Mesodermal cell (in vitro differentiated cells): ENCODE measurements around the gene CDYL.

Experiments used
- H3K27ac ChIP-seq: 2 replicates; pipeline ENCODE4 v1.7.0; 2013; ENCODE audit warnings: mild to moderate bottlenecking, low read depth, low read length, moderate library complexity; ENCODE audit not compliant: severe bottlenecking
- H3K36me3 ChIP-seq: 2 replicates; pipeline ENCODE4 v1.7.1; 2013; ENCODE audit warnings: mild to moderate bottlenecking, low read length, moderate library complexity; ENCODE audit not compliant: control insufficient read depth, insufficient read depth
- H3K4me1 ChIP-seq: one replicate; pipeline ENCODE4 v1.7.1; 2013; ENCODE audit warnings: mild to moderate bottlenecking, low read length; ENCODE audit not compliant: insufficient read depth, control insufficient read depth, poor library complexity, severe bottlenecking
- H3K4me3 ChIP-seq: 2 replicates; pipeline ENCODE4 v1.7.0; 2013; ENCODE audit warnings: low read length, control low read depth, mild to moderate bottlenecking; ENCODE audit not compliant: insufficient read depth, poor library complexity, severe bottlenecking; ENCODE audit errors: extremely low read depth
- H3K9me3 ChIP-seq: 2 replicates; pipeline ENCODE4 v1.7.1; 2013; ENCODE audit warnings: mild to moderate bottlenecking, low read length, moderate library complexity; ENCODE audit not compliant: control insufficient read depth
- WGBS, 2 experiments: methylation state at CpG; one replicate each; pipeline ENCODE4 v1.1.5; 2013; ENCODE audit warnings: missing lambda C conversion rate in 2 of 2; ENCODE audit not compliant: insufficient coverage in 2 of 2; 5-methylcytosine and 5-hydroxymethylcytosine counted together

CDYL gene

GRCh38 chr6:4937414-4937813 lies 161.2 kb downstream of the CDYL start:
- Histone ChIP-seq H3K4me3 (no peak overlapping the region), H3K4me1 (peaks cover 27% of the 10 kb centered on the region), H3K9me3 (no peaks in the 10 kb centered on the region), H3K36me3 (peaks cover 38% of the 10 kb centered on the region), H3K27ac (no peak overlapping the region)
- WGBS, 2 experiments: 96 to 98% methylated on average over 7 to 9 of the region's 9 CpGs

GRCh38 chr6:4939241-4939640 lies 163.0 kb downstream of the CDYL start:
- Histone ChIP-seq H3K36me3 (peaks cover 44% of the 10 kb centered on the region), H3K9me3 (no peaks in the 10 kb centered on the region), H3K27ac (no peak overlapping the region), H3K4me3 (no peak overlapping the region), H3K4me1 (peaks cover 39% of the 10 kb centered on the region)
- WGBS, 2 experiments: no CpG with 5 or more reads among the region's 1 CpG

- H3K4me3 ChIP-seq: no peak overlapping the region
- no peaks in the 10 kb centered on the region for H3K9me3 ChIP-seq
- peaks cover 39% of the 10 kb centered on the region for H3K4me1 ChIP-seq
- WGBS, 2 experiments: 94 to 96% methylated on average over 4 to 5 of the region's 5 CpGs
- peaks cover 48% of the 10 kb centered on the region for H3K36me3 ChIP-seq
- no peak overlapping the region for H3K27ac ChIP-seq
These were observed 164.2 kb downstream of the CDYL start for GRCh38 chr6:4940416-4940815.

GRCh38 chr6:4941782-4942672 lies 165.8 kb downstream of the CDYL start:
- WGBS, 2 experiments: 55 to 77% methylated on average over 4 to 5 of the region's 6 CpGs
- Histone ChIP-seq H3K4me3 (no peak overlapping the region), H3K4me1 (peaks cover 39% of the 10 kb centered on the region), H3K9me3 (no peaks in the 10 kb centered on the region), H3K36me3 (peaks cover 56% of the 10 kb centered on the region), H3K27ac (peak overlapping the region; percentile 75)

GRCh38 chr6:4942673-4943009 lies 166.4 kb downstream of the CDYL start:
- peaks cover 39% of the 10 kb centered on the region for H3K4me1 ChIP-seq
- H3K27ac ChIP-seq: peak overlapping the region; percentile 75
- no peak overlapping the region for H3K4me3 ChIP-seq
- no peaks in the 10 kb centered on the region for H3K9me3 ChIP-seq
- peaks cover 54% of the 10 kb centered on the region for H3K36me3 ChIP-seq
- 94% methylated on average over 3 to 4 of the region's 4 CpGs for WGBS, 2 experiments

- peaks cover 55% of the 10 kb centered on the region for H3K36me3 ChIP-seq
- no peak overlapping the region for H3K27ac ChIP-seq
- 83 to 100% methylated on average over 1 of the region's 2 CpGs for WGBS, 2 experiments
- no peaks in the 10 kb centered on the region for H3K9me3 ChIP-seq
- H3K4me1 ChIP-seq: peaks cover 39% of the 10 kb centered on the region
- no peak overlapping the region for H3K4me3 ChIP-seq
These were observed 167.5 kb downstream of the CDYL start for GRCh38 chr6:4943716-4944115.

GRCh38 chr6:4944325-4944724 lies 168.1 kb downstream of the CDYL start:
- H3K9me3 ChIP-seq: no peaks in the 10 kb centered on the region
- H3K4me3 ChIP-seq: no peak overlapping the region
- H3K4me1 ChIP-seq: peaks cover 39% of the 10 kb centered on the region
- H3K27ac ChIP-seq: no peak overlapping the region
- WGBS, 2 experiments: 92 to 95% methylated on average over 8 of the region's 8 CpGs
- H3K36me3 ChIP-seq: peaks cover 56% of the 10 kb centered on the region

GRCh38 chr6:4946521-4946920 lies 170.3 kb downstream of the CDYL start:
- H3K36me3 ChIP-seq: peaks cover 65% of the 10 kb centered on the region
- peaks cover 23% of the 10 kb centered on the region for H3K4me1 ChIP-seq
- H3K9me3 ChIP-seq: no peaks in the 10 kb centered on the region
- no peak overlapping the region for H3K4me3 ChIP-seq
- no peak overlapping the region for H3K27ac ChIP-seq
- 94 to 98% methylated on average over 11 of the region's 11 CpGs for WGBS, 2 experiments

- Histone ChIP-seq H3K27ac (no peak overlapping the region), H3K36me3 (peaks cover 76% of the 10 kb centered on the region), H3K9me3 (no peaks in the 10 kb centered on the region), H3K4me1 (peaks cover 11% of the 10 kb centered on the region), H3K4me3 (no peak overlapping the region)
- 95 to 97% methylated on average over 13 of the region's 13 CpGs for WGBS, 2 experiments
These were observed 171.5 kb downstream of the CDYL start for GRCh38 chr6:4947716-4948115.

GRCh38 chr6:4948781-4949450 lies 172.7 kb downstream of the CDYL start:
- 86 to 88% methylated on average over 13 to 14 of the region's 15 CpGs for WGBS, 2 experiments
- H3K27ac ChIP-seq: no peak overlapping the region
- H3K9me3 ChIP-seq: no peaks in the 10 kb centered on the region
- peaks cover 3% of the 10 kb centered on the region for H3K4me1 ChIP-seq
- H3K4me3 ChIP-seq: no peak overlapping the region
- peaks cover 85% of the 10 kb centered on the region for H3K36me3 ChIP-seq

GRCh38 chr6:4950076-4950475 lies 173.9 kb downstream of the CDYL start:
- Histone ChIP-seq H3K36me3 (peaks cover 80% of the 10 kb centered on the region), H3K27ac (no peak overlapping the region), H3K9me3 (no peaks in the 10 kb centered on the region), H3K4me3 (no peak overlapping the region), H3K4me1 (peaks cover 3% of the 10 kb centered on the region)
- 93 to 94% methylated on average over 11 of the region's 11 CpGs for WGBS, 2 experiments
